ENCODE measurements around the gene MYL12A. TPM values are rescaled to one million over a fixed set of nuclear protein-coding genes. Genes with fewer than 3 reads are reported as not detected.

Gene MYL12A
- total and polyA plus RNA-seq, 2 of the 13 experiments (the other 11 are each of a cell fraction or from before 2014, with no cell fraction given), result 261 to 277 TPM

GRCh38 chr18:3245853-3246634, 1.6 kb upstream of the MYL12A start (continued):
- peak; percentile 99 for TF ChIP-seq STAG1 (CRISPR knock-in tag; IDR thresholded peaks at IDR 0.05)
- TF ChIP-seq LBX2 (CRISPR knock-in tag; IDR thresholded peaks at IDR 0.05; ENCODE audit: borderline replicate concordance), result no peak
- TF ChIP-seq TERF1 (CRISPR knock-in tag; IDR thresholded peaks at IDR 0.05), result no peak
- no peak for TF ChIP-seq NBN (conservative IDR thresholded peaks at IDR 0.05)
- peak; percentile 1; the same call in 1 of the 2 replicates for TF ChIP-seq FOXK1 (CRISPR knock-in tag; IDR thresholded peaks at IDR 0.05; ENCODE audit: borderline replicate concordance, low read depth)
- no peak for TF ChIP-seq RNF2 (conservative IDR thresholded peaks at IDR 0.05; ENCODE audit: low read depth)
- TF ChIP-seq ZNF225 (CRISPR knock-in tag; IDR thresholded peaks at IDR 0.05), result no peak
- TF ChIP-seq SIX1 (CRISPR knock-in tag; IDR thresholded peaks at IDR 0.05; ENCODE audit: borderline replicate concordance), result 0 out of 2 replicates have a peak, but pooled peaks have one; percentile 12
- TF ChIP-seq FLYWCH1 (CRISPR knock-in tag; IDR thresholded peaks at IDR 0.05), result no peak
- 0 out of 2 replicates have a peak, but pooled peaks have one; percentile 79 for TF ChIP-seq FOXO4 (CRISPR knock-in tag; conservative IDR thresholded peaks at IDR 0.05)
- 0 out of 2 replicates have a peak, but pooled peaks have one; percentile 64 for TF ChIP-seq RORA (CRISPR knock-in tag; IDR thresholded peaks at IDR 0.05)
- no peak for TF ChIP-seq KLF13 (CRISPR knock-in tag; IDR thresholded peaks at IDR 0.05)
- no peak for TF ChIP-seq ZNF180 (CRISPR knock-in tag; IDR thresholded peaks at IDR 0.05; ENCODE audit: borderline replicate concordance, low read depth)
- 0 out of 2 replicates have a peak, but pooled peaks have one; percentile 43 for TF ChIP-seq ZSCAN25 (CRISPR knock-in tag; IDR thresholded peaks at IDR 0.05)
- 0 out of 2 replicates have a peak, but pooled peaks have one; percentile 26 for TF ChIP-seq POLR2AphosphoS5 (IDR thresholded peaks at IDR 0.05; ENCODE audit: low read depth, low read length)
- 0 out of 2 replicates have a peak, but pooled peaks have one; percentile 42 for TF ChIP-seq ZSCAN22 (CRISPR knock-in tag; IDR thresholded peaks at IDR 0.05)
- no peak for TF ChIP-seq MXD3 (CRISPR knock-in tag; IDR thresholded peaks at IDR 0.05)
- no peak for TF ChIP-seq ATF5 (CRISPR knock-in tag; IDR thresholded peaks at IDR 0.05; ENCODE audit: low read depth)
- no peak for TF ChIP-seq HIVEP1 (CRISPR knock-in tag; IDR thresholded peaks at IDR 0.05)
- no peak for TF ChIP-seq FOXP1 (IDR thresholded peaks at IDR 0.05)
- no peak for TF ChIP-seq FOXP1 (CRISPR knock-in tag; IDR thresholded peaks at IDR 0.05)
- 0 out of 2 replicates have a peak, but pooled peaks have one; percentile 53 for TF ChIP-seq RELA (CRISPR knock-in tag; IDR thresholded peaks at IDR 0.05)
- peak; percentile 33; the same call in 1 of the 2 replicates for TF ChIP-seq KDM5B (CRISPR knock-in tag; IDR thresholded peaks at IDR 0.05; ENCODE audit: borderline replicate concordance)
- no peak for TF ChIP-seq ARID2 (CRISPR knock-in tag; IDR thresholded peaks at IDR 0.05; ENCODE audit: borderline replicate concordance)
